Thyroid gland (tissue), 4 donors: ENCODE data around the gene CD55.

Experiments used
- POLR2A ChIP-seq, 2 donors: fragments of 450-650 bp; IDR thresholded peaks; one replicate each; pipeline ENCODE4 v1.6.1; 2017; ENCODE audit warnings: antibody characterized with exemption in 2 of 2, mild to moderate bottlenecking in 2 of 2, moderate library complexity in 1 of 2
- TF ChIP-seq, protein P1 (sequence below), 6 experiments: fragments of 200-600 bp in 3 of 6; fragments of 450-650 bp in 3 of 6; sonication (generic) in 3 of 6; IDR thresholded peaks; one replicate each; pipeline ENCODE4 v1.5.1; 2016 to 2019; ENCODE audit warnings: antibody characterized with exemption in 6 of 6, mild to moderate bottlenecking in 2 of 6, inconsistent platforms in 1 of 6, moderate library complexity in 1 of 6

DNA sequence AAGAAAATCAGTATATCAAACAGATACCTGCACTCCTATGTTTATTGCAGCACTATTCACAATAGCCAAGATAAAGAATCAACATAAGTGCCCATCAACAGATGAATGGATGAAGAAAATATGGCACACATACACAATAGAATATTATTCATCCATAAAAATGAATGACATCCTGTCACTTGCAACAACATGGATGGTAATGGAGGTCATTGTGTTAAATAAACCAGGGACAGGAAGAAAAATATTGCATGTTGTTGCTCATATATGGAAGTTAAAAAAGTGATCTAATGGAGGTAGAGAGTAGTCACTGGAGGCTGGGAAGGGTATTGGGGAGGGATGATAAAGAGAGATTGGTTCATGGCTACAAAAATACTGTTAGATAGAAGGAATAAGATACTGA, 67.2 kb downstream of the CD55 start:
- TF ChIP-seq, protein P1, sequence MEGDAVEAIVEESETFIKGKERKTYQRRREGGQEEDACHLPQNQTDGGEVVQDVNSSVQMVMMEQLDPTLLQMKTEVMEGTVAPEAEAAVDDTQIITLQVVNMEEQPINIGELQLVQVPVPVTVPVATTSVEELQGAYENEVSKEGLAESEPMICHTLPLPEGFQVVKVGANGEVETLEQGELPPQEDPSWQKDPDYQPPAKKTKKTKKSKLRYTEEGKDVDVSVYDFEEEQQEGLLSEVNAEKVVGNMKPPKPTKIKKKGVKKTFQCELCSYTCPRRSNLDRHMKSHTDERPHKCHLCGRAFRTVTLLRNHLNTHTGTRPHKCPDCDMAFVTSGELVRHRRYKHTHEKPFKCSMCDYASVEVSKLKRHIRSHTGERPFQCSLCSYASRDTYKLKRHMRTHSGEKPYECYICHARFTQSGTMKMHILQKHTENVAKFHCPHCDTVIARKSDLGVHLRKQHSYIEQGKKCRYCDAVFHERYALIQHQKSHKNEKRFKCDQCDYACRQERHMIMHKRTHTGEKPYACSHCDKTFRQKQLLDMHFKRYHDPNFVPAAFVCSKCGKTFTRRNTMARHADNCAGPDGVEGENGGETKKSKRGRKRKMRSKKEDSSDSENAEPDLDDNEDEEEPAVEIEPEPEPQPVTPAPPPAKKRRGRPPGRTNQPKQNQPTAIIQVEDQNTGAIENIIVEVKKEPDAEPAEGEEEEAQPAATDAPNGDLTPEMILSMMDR (IDR thresholded peaks at IDR 0.05) = no peak
- no peak for TF ChIP-seq POLR2A (IDR thresholded peaks at IDR 0.05)
